Measurements from ENCODE around the gene ARNT2.

Gene ARNT2

DNA sequence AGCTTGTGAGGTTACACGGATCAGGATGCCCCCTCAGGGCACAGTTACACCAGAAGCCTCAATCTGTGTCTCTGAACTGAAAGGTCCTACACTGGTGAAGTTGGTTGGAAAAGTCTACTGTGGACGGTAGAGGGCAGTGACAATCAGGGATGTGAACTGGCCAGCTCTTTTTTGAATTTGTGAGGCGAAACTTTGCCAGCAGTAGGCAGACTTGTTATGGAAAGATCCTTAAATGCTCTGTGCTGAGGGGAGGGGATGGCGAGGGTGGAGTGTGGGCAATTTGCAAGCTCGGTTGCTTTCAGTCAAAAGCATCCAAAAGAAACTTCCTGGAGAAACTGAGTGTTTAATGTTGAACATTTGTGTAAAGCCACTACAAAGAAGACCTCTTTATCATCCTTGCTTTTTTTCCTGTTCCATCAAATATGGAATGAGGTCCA, 163.6 kb downstream of the ARNT2 start:
- peak; percentile 77 for DNase-seq

DNA sequence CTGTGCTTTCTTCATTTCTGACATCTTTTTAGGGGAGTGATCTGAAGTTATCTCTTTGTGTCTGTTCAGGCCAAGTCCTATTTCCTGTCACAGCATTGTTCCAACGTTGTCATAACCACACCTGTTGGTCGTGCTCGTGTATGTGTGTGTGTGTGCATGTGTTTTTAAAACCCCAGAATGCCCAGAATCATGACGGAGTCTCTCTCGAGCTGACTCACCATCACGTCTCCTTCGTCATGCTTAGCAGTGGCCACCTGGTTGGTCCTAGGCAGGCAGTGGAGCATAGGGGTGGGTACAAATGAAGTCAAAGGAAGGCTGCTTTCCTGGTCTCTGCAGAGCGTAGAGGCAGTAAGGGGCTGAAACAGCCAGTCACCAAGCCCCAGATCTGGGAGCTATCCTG, 164.1 kb downstream of the ARNT2 start:
- H3K36me3 ChIP-seq (replicated peaks) = peaks cover 12% of the 10 kb centered on the region
- TF ChIP-seq, protein P1, sequence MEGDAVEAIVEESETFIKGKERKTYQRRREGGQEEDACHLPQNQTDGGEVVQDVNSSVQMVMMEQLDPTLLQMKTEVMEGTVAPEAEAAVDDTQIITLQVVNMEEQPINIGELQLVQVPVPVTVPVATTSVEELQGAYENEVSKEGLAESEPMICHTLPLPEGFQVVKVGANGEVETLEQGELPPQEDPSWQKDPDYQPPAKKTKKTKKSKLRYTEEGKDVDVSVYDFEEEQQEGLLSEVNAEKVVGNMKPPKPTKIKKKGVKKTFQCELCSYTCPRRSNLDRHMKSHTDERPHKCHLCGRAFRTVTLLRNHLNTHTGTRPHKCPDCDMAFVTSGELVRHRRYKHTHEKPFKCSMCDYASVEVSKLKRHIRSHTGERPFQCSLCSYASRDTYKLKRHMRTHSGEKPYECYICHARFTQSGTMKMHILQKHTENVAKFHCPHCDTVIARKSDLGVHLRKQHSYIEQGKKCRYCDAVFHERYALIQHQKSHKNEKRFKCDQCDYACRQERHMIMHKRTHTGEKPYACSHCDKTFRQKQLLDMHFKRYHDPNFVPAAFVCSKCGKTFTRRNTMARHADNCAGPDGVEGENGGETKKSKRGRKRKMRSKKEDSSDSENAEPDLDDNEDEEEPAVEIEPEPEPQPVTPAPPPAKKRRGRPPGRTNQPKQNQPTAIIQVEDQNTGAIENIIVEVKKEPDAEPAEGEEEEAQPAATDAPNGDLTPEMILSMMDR (IDR thresholded peaks at IDR 0.05; ENCODE audit: low read depth, low read length, missing control alignments) = no peak
- no peak overlapping the region for H3K4me3 ChIP-seq (ENCODE audit: low read depth, low read length)
- H3K27me3 ChIP-seq (replicated peaks) = no peaks in the 10 kb centered on the region
- peak; percentile 53 for DNase-seq
- no peak overlapping the region for H3K27ac ChIP-seq
- in situ Hi-C loops (cut with HindIII; ENCODE audit: low pct_ligation_motif_present, low sequenced_read_pairs) = no loop called here

More for the DNA sequence above, 163.6 kb downstream of the ARNT2 start:
- no peak overlapping the region for H3K4me3 ChIP-seq (ENCODE audit: low read depth, low read length)
- TF ChIP-seq, protein P1 (IDR thresholded peaks at IDR 0.05; ENCODE audit: low read depth, low read length, missing control alignments) = peak; percentile 88
- in situ Hi-C loops (cut with HindIII; ENCODE audit: low pct_ligation_motif_present, low sequenced_read_pairs) = no loop called here
- H3K27ac ChIP-seq = no peak overlapping the region
- H3K27me3 ChIP-seq (replicated peaks) = no peaks in the 10 kb centered on the region
- peaks cover 12% of the 10 kb centered on the region for H3K36me3 ChIP-seq (replicated peaks)

- no peak for DNase-seq
- Histone ChIP-seq H3K4me3 (ENCODE audit: low read depth, low read length) (no peak overlapping the region), H3K36me3 (replicated peaks) (peaks cover 10% of the 10 kb centered on the region), H3K27me3 (replicated peaks) (no peaks in the 10 kb centered on the region), H3K27ac (no peak overlapping the region)
- in situ Hi-C loops (cut with HindIII; ENCODE audit: low pct_ligation_motif_present, low sequenced_read_pairs) = no loop called here
- TF ChIP-seq, protein P1 (IDR thresholded peaks at IDR 0.05; ENCODE audit: low read depth, low read length, missing control alignments) = no peak
These were observed 164.9 kb downstream of the ARNT2 start for GRCh38 chr15:80568876-80569605.

DNA sequence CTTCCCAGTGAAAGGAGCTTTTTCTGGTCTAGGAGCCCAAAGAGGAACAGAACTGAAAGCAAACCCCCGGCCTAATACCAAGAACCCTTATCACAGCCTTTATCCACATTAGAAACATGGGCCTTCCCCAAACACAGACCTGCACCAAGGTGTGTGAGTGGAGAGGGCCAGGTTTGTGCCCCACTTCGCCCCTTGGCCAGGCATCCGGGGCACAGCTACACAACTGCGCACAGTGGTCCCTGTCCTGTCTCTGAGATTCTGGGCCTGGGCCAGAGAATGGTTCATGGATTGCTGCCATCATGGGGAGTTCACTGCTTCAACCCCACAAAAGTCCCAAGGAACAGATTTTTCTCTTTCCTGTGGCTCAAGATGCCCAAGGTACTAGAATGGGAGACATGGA, 165.5 kb downstream of the ARNT2 start:
- Histone ChIP-seq H3K27ac (no peak overlapping the region), H3K27me3 (replicated peaks) (no peaks in the 10 kb centered on the region), H3K36me3 (replicated peaks) (peaks cover 7% of the 10 kb centered on the region), H3K4me3 (ENCODE audit: low read depth, low read length) (no peak overlapping the region)
- in situ Hi-C loops (cut with HindIII; ENCODE audit: low pct_ligation_motif_present, low sequenced_read_pairs) = no loop called here
- no peak for DNase-seq
- TF ChIP-seq, protein P1 (IDR thresholded peaks at IDR 0.05; ENCODE audit: low read depth, low read length, missing control alignments) = no peak

DNA sequence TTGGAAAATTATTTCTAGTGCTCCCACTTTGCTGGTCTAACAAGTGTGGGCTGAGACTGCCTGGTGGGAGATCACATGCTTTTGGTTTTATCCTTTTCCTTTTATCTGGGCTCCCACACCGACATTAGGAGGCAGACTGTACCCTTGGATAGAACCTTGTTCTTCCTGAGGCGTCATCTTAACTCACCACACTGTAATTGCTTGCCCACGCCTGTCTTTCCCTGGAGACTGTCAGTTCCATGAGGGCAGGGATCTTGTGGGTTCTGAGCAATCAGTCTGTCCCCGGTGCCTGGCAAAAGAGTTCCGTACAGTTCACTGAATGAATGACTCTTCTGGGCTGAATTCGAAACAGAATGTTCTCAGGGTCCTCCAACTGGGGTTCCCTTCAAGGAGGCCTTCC, 166.4 kb downstream of the ARNT2 start:
- in situ Hi-C loops (cut with HindIII; ENCODE audit: low pct_ligation_motif_present, low sequenced_read_pairs) = no loop called here
- DNase-seq = no peak
- H3K4me3 ChIP-seq (ENCODE audit: low read depth, low read length) = no peak overlapping the region
- H3K27me3 ChIP-seq (replicated peaks) = no peaks in the 10 kb centered on the region
- no peak overlapping the region for H3K27ac ChIP-seq
- TF ChIP-seq, protein P1 (IDR thresholded peaks at IDR 0.05; ENCODE audit: low read depth, low read length, missing control alignments) = no peak
- H3K36me3 ChIP-seq (replicated peaks) = peaks cover 7% of the 10 kb centered on the region

DNA sequence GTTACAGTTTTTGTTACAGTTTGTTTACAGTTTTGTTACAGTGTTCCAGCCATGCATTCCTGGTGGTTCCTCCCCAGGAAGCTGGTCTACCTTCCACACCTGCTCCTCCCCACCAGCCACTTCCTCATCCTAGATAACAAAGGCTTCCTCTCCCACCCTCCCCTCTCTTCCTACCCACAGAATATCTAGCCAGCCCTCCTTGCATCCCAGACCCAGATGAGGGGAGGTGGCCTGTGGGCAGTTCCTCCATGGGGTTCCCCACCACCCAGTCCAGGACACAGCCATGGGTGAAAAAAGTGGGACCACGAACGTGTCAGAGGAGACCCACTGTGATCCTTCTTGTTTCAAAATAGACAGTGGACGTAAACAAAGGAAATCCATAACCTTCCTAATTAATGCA, 168.2 kb downstream of the ARNT2 start:
- Histone ChIP-seq H3K27ac (no peak overlapping the region), H3K27me3 (replicated peaks) (no peaks in the 10 kb centered on the region), H3K36me3 (replicated peaks) (no peaks in the 10 kb centered on the region), H3K4me3 (ENCODE audit: low read depth, low read length) (no peak overlapping the region)
- no peak for DNase-seq
- TF ChIP-seq, protein P1 (IDR thresholded peaks at IDR 0.05; ENCODE audit: low read depth, low read length, missing control alignments) = no peak
- in situ Hi-C loops (cut with HindIII; ENCODE audit: low pct_ligation_motif_present, low sequenced_read_pairs) = no loop called here
